ENCODE measurements around the gene KCNAB1.

GRCh38 chr3:156535798-156536197, 415.4 kb downstream of the KCNAB1 start:
- TF ChIP-seq POLR2A (IDR thresholded peaks at IDR 0.05) (no peak), CTCF (IDR thresholded peaks at IDR 0.05) (no peak)

Measured in breast epithelium (tissue), 3 donors.